Suprapubic skin (tissue), 4 donors: Measurements from ENCODE around the gene RC3H1.

ENCODE experiments used
- CTCF ChIP-seq, 2 donors: fragments of 200-600 bp in 1 of 2; fragments of 450-650 bp in 1 of 2; sonication (generic) in 1 of 2; IDR thresholded peaks; one replicate each; pipeline ENCODE4 v1.5.1; 2016 to 2019; ENCODE audit warnings: antibody characterized with exemption in 2 of 2, mild to moderate bottlenecking in 1 of 2, moderate library complexity in 1 of 2
- POLR2A ChIP-seq, 2 donors: fragments of 450-650 bp; IDR thresholded peaks; one replicate each; pipeline ENCODE4 v1.6.1; 2017; ENCODE audit warnings: antibody characterized with exemption in 2 of 2, mild to moderate bottlenecking in 2 of 2, moderate library complexity in 2 of 2
- POLR2AphosphoS5 ChIP-seq, 3 donors: sonication (generic); formaldehyde crosslinking; IDR thresholded peaks; one replicate each; pipeline ENCODE4 v1.6.1; 2017; ENCODE audit warnings: antibody characterized with exemption in 3 of 3

GRCh38 chr1:174070614-174071013 is 48.5 kb upstream of the RC3H1 start:
- TF ChIP-seq CTCF (IDR thresholded peaks at IDR 0.05), result no peak
- no peak for TF ChIP-seq POLR2AphosphoS5 (IDR thresholded peaks at IDR 0.05)
- no peak for TF ChIP-seq POLR2A (IDR thresholded peaks at IDR 0.05)
